ENCODE results near the gene TNFSF8. TPM values are rescaled to one million over a fixed set of nuclear protein-coding genes. Genes with fewer than 3 reads are reported as not detected.

The TNFSF8 gene
- total RNA-seq, 2 experiments from 2014 or later, result 30.3 to 34.5 TPM

- Mint-ChIP-seq H3K27ac (no peak overlapping the region), H3K27me3 (peaks cover 21% of the 10 kb centered on the region), H3K36me3 (peaks cover 9% of the 10 kb centered on the region), H3K4me1 (peaks cover 27% of the 10 kb centered on the region), H3K9me3 (ENCODE audit: low read depth) (peaks cover 3% of the 10 kb centered on the region), H3K4me3 (no peak overlapping the region)
- CTCF ChIA-PET, result no interaction called here
- no peak for DNase-seq
- no peak for ATAC-seq
These were observed 23.6 kb upstream of the TNFSF8 start for GRCh38 chr9:114953959-114954358.

- Mint-ChIP-seq H3K36me3 (peaks cover 4% of the 10 kb centered on the region), H3K4me1 (peaks cover 18% of the 10 kb centered on the region), H3K27ac (no peak overlapping the region), H3K4me3 (no peak overlapping the region), H3K27me3 (peaks cover 21% of the 10 kb centered on the region), H3K9me3 (ENCODE audit: low read depth) (no peaks in the 10 kb centered on the region)
- CTCF ChIA-PET, result interaction anchor here (2.2 kb wide), 1 partner anchor 300 kb away, joined by 4 read pairs; no protein-coding TSS in a partner anchor
- DNase-seq, result no peak
- no peak for ATAC-seq
These were observed 22.7 kb upstream of the TNFSF8 start for GRCh38 chr9:114953046-114953445.

GRCh38 chr9:114950761-114951160 lies 20.4 kb upstream of the TNFSF8 start:
- peaks cover 12% of the 10 kb centered on the region for H3K4me1 Mint-ChIP-seq
- no peak overlapping the region for H3K27ac Mint-ChIP-seq
- CTCF ChIA-PET, result no interaction called here
- H3K27me3 Mint-ChIP-seq, result peaks cover 22% of the 10 kb centered on the region
- H3K36me3 Mint-ChIP-seq, result no peaks in the 10 kb centered on the region
- H3K9me3 Mint-ChIP-seq (ENCODE audit: low read depth), result no peaks in the 10 kb centered on the region
- DNase-seq (no peak), ATAC-seq (no peak)
- H3K4me3 Mint-ChIP-seq, result no peak overlapping the region

GRCh38 chr9:114947058-114947457 lies 16.7 kb upstream of the TNFSF8 start:
- CTCF ChIA-PET, result no interaction called here
- peaks cover 1% of the 10 kb centered on the region for H3K36me3 Mint-ChIP-seq
- ATAC-seq, result no peak
- peaks cover 15% of the 10 kb centered on the region for H3K27me3 Mint-ChIP-seq
- H3K9me3 Mint-ChIP-seq (ENCODE audit: low read depth), result no peaks in the 10 kb centered on the region
- H3K4me3 Mint-ChIP-seq, result no peak overlapping the region
- no peak overlapping the region for H3K27ac Mint-ChIP-seq
- no peak for DNase-seq
- H3K4me1 Mint-ChIP-seq, result peaks cover 10% of the 10 kb centered on the region

- Mint-ChIP-seq H3K4me1 (peaks cover 10% of the 10 kb centered on the region), H3K27ac (no peak overlapping the region), H3K36me3 (peaks cover 1% of the 10 kb centered on the region), H3K27me3 (peaks cover 8% of the 10 kb centered on the region), H3K4me3 (no peak overlapping the region), H3K9me3 (ENCODE audit: low read depth) (no peaks in the 10 kb centered on the region)
- CTCF ChIA-PET, result interaction anchor here (0.6 to 1.3 kb wide), 2 partner anchors 16 to 265 kb away, joined by 3 to 4 read pairs; no protein-coding TSS in a partner anchor
- DNase-seq (no peak), ATAC-seq (no peak)
These were observed 15.4 kb upstream of the TNFSF8 start for GRCh38 chr9:114945616-114946412.

- CTCF ChIA-PET, result interaction anchor here (0.6 to 1.7 kb wide), 3 partner anchors 11 to 183 kb away, joined by 3 to 4 read pairs (median 3); partner anchors contain the start of gene TNFSF8
- DNase-seq (no peak), ATAC-seq (no peak)
- no peaks in the 10 kb centered on the region for H3K9me3 Mint-ChIP-seq (ENCODE audit: low read depth)
- H3K27ac Mint-ChIP-seq, result no peak overlapping the region
- peaks cover 5% of the 10 kb centered on the region for H3K36me3 Mint-ChIP-seq
- H3K27me3 Mint-ChIP-seq, result peaks cover 8% of the 10 kb centered on the region
- H3K4me1 Mint-ChIP-seq, result peaks cover 19% of the 10 kb centered on the region
- H3K4me3 Mint-ChIP-seq, result no peak overlapping the region
These were observed 11.0 kb upstream of the TNFSF8 start for GRCh38 chr9:114941376-114941775.

GRCh38 chr9:114938687-114939575 lies 8.5 kb upstream of the TNFSF8 start:
- DNase-seq (no peak), ATAC-seq (no peak)
- Mint-ChIP-seq H3K36me3 (peaks cover 5% of the 10 kb centered on the region), H3K9me3 (ENCODE audit: low read depth) (no peaks in the 10 kb centered on the region), H3K27me3 (no peaks in the 10 kb centered on the region), H3K4me1 (peaks cover 19% of the 10 kb centered on the region), H3K27ac (peak overlapping the region; percentile 53), H3K4me3 (no peak overlapping the region)
- CTCF ChIA-PET, result interaction anchor here (1.0 kb wide), 2 partner anchors 32 to 76 kb away, joined by 3 to 5 read pairs; no protein-coding TSS in a partner anchor

- Mint-ChIP-seq H3K27me3 (peaks cover 2% of the 10 kb centered on the region), H3K4me1 (peaks cover 19% of the 10 kb centered on the region), H3K4me3 (no peak overlapping the region), H3K36me3 (peaks cover 3% of the 10 kb centered on the region), H3K9me3 (ENCODE audit: low read depth) (no peaks in the 10 kb centered on the region), H3K27ac (no peak overlapping the region)
- CTCF ChIA-PET, result no interaction called here
- DNase-seq (no peak), ATAC-seq (no peak)
These were observed 7.1 kb upstream of the TNFSF8 start for GRCh38 chr9:114937516-114937915.

- DNase-seq, result no peak
- peaks cover 19% of the 10 kb centered on the region for H3K4me1 Mint-ChIP-seq
- no peak for ATAC-seq
- CTCF ChIA-PET, result no interaction called here
- H3K4me3 Mint-ChIP-seq, result no peak overlapping the region
- no peaks in the 10 kb centered on the region for H3K9me3 Mint-ChIP-seq (ENCODE audit: low read depth)
- peaks cover 3% of the 10 kb centered on the region for H3K36me3 Mint-ChIP-seq
- peaks cover 2% of the 10 kb centered on the region for H3K27me3 Mint-ChIP-seq
- no peak overlapping the region for H3K27ac Mint-ChIP-seq
These were observed 6.2 kb upstream of the TNFSF8 start for GRCh38 chr9:114936581-114936980.

- peaks cover 2% of the 10 kb centered on the region for H3K27me3 Mint-ChIP-seq
- ATAC-seq (no peak), DNase-seq (no peak)
- no peak overlapping the region for H3K4me3 Mint-ChIP-seq
- CTCF ChIA-PET, result interaction anchor here (1.1 kb wide), 1 partner anchor 20 kb away, joined by 3 read pairs; no protein-coding TSS in a partner anchor
- H3K36me3 Mint-ChIP-seq, result peaks cover 4% of the 10 kb centered on the region
- no peaks in the 10 kb centered on the region for H3K9me3 Mint-ChIP-seq (ENCODE audit: low read depth)
- H3K27ac Mint-ChIP-seq, result no peak overlapping the region
- peaks cover 30% of the 10 kb centered on the region for H3K4me1 Mint-ChIP-seq
These were observed 4.7 kb upstream of the TNFSF8 start for GRCh38 chr9:114935119-114935518.

GRCh38 chr9:114932502-114932901 lies 2.1 kb upstream of the TNFSF8 start:
- no peaks in the 10 kb centered on the region for H3K9me3 Mint-ChIP-seq (ENCODE audit: low read depth)

GRCh38 chr9:114931407-114931806 lies 1.0 kb upstream of the TNFSF8 start:
- ATAC-seq (no peak), DNase-seq (no peak)
- peak overlapping the region; percentile 93 for H3K4me3 Mint-ChIP-seq
- H3K9me3 Mint-ChIP-seq (ENCODE audit: low read depth), result no peaks in the 10 kb centered on the region
- CTCF ChIA-PET, result interaction anchor here (1.0 to 3.0 kb wide), 3 partner anchors 10 to 249 kb away, joined by 3 to 22 read pairs (median 3); partner anchors contain the start of gene TEX48
- peaks cover 30% of the 10 kb centered on the region for H3K36me3 Mint-ChIP-seq
- H3K27me3 Mint-ChIP-seq, result peaks cover 2% of the 10 kb centered on the region
- H3K4me1 Mint-ChIP-seq, result peaks cover 32% of the 10 kb centered on the region
- H3K27ac Mint-ChIP-seq, result peak overlapping the region; percentile 98

More at GRCh38 chr9:114932502-114932901, 2.1 kb upstream of the TNFSF8 start:
- DNase-seq (no peak), ATAC-seq (no peak)
- CTCF ChIA-PET, result interaction anchor here (3.0 kb wide), 1 partner anchor 250 kb away, joined by 22 read pairs; the partner anchor contains the start of gene TEX48
- H3K27ac Mint-ChIP-seq, result no peak overlapping the region
- H3K36me3 Mint-ChIP-seq, result peaks cover 23% of the 10 kb centered on the region
- peaks cover 23% of the 10 kb centered on the region for H3K4me1 Mint-ChIP-seq
- H3K27me3 Mint-ChIP-seq, result peaks cover 2% of the 10 kb centered on the region
- no peak overlapping the region for H3K4me3 Mint-ChIP-seq

GRCh38 chr9:114929201-114929600 lies 1.2 kb downstream of the TNFSF8 start:
- Mint-ChIP-seq H3K9me3 (ENCODE audit: low read depth) (no peaks in the 10 kb centered on the region), H3K36me3 (peaks cover 45% of the 10 kb centered on the region), H3K4me3 (peak overlapping the region; percentile 93), H3K27me3 (peaks cover 2% of the 10 kb centered on the region), H3K27ac (peak overlapping the region; percentile 98), H3K4me1 (peaks cover 52% of the 10 kb centered on the region)
- ATAC-seq, result peak; percentile 10
- DNase-seq, result no peak
- CTCF ChIA-PET, result interaction anchor here (0.6 to 4.3 kb wide), 20 partner anchors 9 to 247 kb away, joined by 3 to 29 read pairs (median 6); partner anchors contain the start of gene TEX48
